ENCODE measurements around the gene CFL1.

DNA sequence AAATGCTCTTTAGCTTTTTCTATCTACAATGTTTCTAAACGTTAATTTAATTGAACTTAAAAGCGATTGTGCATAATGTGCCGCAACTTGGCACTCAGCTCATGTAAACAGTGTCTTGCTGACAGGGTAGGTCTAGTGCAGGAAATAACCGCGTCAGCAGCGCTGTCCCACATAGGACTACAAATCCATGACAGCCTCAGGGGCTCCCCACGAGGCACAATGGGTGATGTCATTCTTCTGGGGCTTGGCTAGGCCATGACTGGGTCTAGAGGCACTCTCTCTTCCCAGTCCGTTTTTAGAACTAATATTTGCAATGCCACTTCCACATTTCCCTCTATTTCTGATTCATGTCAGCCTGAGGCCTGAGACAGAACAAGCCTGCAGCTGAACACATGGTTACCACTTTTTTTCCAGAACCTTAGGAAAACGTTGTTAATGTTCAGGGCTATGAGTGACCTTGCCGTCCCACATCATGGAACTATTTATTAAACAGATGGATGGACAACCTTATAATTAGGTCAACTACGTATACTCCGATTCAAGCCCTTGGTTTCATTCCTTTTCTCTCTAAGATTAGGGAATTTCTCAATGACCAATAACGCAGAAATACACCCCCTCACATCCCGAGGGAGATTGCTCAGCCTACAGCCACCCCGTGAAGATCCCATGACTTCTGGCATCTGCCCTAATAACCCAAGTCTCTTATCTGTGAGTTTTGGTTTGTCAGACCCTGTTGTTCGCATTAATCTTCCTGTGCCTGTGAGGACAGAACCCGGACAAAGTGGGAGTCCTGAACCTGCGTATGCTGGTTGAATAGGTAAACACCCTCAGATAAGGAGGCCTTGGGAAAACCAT, 43.6 kb downstream of the CFL1 start:
- TF ChIP-seq, protein P1, sequence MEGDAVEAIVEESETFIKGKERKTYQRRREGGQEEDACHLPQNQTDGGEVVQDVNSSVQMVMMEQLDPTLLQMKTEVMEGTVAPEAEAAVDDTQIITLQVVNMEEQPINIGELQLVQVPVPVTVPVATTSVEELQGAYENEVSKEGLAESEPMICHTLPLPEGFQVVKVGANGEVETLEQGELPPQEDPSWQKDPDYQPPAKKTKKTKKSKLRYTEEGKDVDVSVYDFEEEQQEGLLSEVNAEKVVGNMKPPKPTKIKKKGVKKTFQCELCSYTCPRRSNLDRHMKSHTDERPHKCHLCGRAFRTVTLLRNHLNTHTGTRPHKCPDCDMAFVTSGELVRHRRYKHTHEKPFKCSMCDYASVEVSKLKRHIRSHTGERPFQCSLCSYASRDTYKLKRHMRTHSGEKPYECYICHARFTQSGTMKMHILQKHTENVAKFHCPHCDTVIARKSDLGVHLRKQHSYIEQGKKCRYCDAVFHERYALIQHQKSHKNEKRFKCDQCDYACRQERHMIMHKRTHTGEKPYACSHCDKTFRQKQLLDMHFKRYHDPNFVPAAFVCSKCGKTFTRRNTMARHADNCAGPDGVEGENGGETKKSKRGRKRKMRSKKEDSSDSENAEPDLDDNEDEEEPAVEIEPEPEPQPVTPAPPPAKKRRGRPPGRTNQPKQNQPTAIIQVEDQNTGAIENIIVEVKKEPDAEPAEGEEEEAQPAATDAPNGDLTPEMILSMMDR (IDR thresholded peaks at IDR 0.05), result no peak
- TF ChIP-seq POLR2A (IDR thresholded peaks at IDR 0.05), result no peak
